LNCaP clone FGC (cell line): ENCODE data around the gene MAPT.
A peak's percentile ranks its signal among the peaks of the same experiment; 100 is the strongest.
"Not testable (repeated sequence)": the region's sequence is repeated elsewhere in the genome, so short reads cannot be mapped to it uniquely, and the experiment has no call there.

ENCODE experiments used
- DNase-seq: peaks from one replicate; pipeline ENCODE4 v3.0.0-alpha.2; 2011; ENCODE audit warnings: low read depth
- H3K4me3 ChIP-seq: 2 replicates; pipeline ENCODE4 v1.5.1; 2011; ENCODE audit warnings: mild to moderate bottlenecking, low read depth, low read length, control low read depth
- CTCF ChIP-seq: IDR thresholded peaks from 2 replicates; pipeline ENCODE4 v1.5.1; 2012; ENCODE audit warnings: mild to moderate bottlenecking; ENCODE audit not compliant: control insufficient read depth, insufficient read depth; ENCODE audit errors: extremely low read depth

MAPT gene

GRCh38 chr17:46001390-46002310 is 107.3 kb downstream of the MAPT start:
- DNase-seq = no peak
- TF ChIP-seq CTCF = no peak
- no peak overlapping the region for H3K4me3 ChIP-seq

GRCh38 chr17:46002311-46002972 is 108.1 kb downstream of the MAPT start:
- DNase-seq = peak; percentile 23
- no peak overlapping the region for H3K4me3 ChIP-seq
- peak; percentile 83 for TF ChIP-seq CTCF

- no peak for DNase-seq
- no peak for TF ChIP-seq CTCF
- H3K4me3 ChIP-seq = no peak overlapping the region
These were observed 108.6 kb downstream of the MAPT start for GRCh38 chr17:46002973-46003316.

- TF ChIP-seq CTCF = no peak
- peak overlapping the region; percentile 21 for H3K4me3 ChIP-seq
- peak; percentile 79 for DNase-seq
These were observed 109.8 kb downstream of the MAPT start for GRCh38 chr17:46003907-46004748.

- DNase-seq, H3K4me3 ChIP-seq: not testable (repeated sequence)
These were observed 111.7 kb downstream of the MAPT start for GRCh38 chr17:46006082-46006481.

GRCh38 chr17:46007461-46007965 is 113.2 kb downstream of the MAPT start:
- H3K4me3 ChIP-seq = no peak overlapping the region
- no peak for TF ChIP-seq CTCF
- no peak for DNase-seq

- H3K4me3 ChIP-seq = no peak overlapping the region
- no peak for TF ChIP-seq CTCF
- DNase-seq = no peak
These were observed 114.2 kb downstream of the MAPT start for GRCh38 chr17:46008591-46008990.
